ENCODE measurements around the gene TNFRSF11A. TPM values are rescaled to one million over a fixed set of nuclear protein-coding genes. Genes with fewer than 3 reads are reported as not detected.

The TNFRSF11A gene
- total RNA-seq, 2 donors from 2014 or later, result 13.7 to 35.6 TPM

DNA sequence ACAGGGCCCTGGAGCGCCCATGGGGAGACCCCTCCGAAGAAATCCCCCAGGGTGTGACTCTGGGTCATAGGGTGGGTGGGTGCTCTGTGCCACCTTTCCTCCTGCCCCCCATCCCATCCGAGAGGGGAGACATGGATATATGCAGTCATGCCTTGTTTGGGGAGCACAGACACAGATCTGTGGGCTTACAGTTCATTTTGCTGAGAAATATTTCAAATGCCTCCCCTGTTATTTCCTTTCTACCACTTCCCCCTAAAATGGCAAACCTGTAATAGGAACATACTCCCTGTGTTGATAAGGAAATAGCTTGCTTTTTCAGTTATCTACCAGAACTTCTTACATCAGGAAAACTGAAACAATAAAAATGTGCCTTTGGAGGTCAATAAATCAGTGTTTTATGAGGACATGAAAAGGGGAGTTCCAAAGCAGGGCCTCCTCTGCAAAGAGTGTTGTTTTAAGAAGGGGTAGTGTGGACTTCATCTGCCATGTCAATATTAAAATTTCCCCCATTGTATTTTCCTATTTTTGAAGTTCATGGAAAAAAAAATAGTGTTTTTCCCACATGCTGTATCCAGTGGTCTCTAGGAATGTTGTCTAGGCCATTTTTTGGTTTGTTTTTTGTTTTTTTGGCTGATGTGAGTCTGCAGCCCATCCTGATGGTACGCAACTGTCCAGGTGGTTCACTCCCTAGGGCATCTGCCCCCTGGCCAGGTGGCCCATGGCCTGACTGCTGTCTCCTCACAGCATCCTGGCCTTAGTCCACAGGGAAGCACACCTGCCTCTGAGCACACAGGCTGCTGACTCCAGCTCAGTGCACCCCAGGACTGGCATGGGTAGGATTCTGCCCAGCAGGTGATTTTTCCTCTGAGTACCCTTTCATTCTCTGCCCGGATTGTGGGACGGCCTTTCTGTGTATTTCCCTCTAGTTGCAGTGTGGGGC lies 3.7 kb downstream of the TNFRSF11A start:
- no peak overlapping the region for H3K9ac ChIP-seq (ENCODE audit: extremely low read depth, low read length, poor library complexity, severe bottlenecking)
- H3K36me3 Mint-ChIP-seq (ENCODE audit: low read depth), result no peaks in the 10 kb centered on the region
- WGBS, 2 experiments (ENCODE audit: insufficient coverage in 1 of 2, insufficient read length in 1 of 2), result 69 to 81% methylated on average over 2 to 6 of the region's 6 CpGs
- H3K27me3 Mint-ChIP-seq (ENCODE audit: insufficient read depth), result peaks cover 20% of the 10 kb centered on the region
- H3K36me3 ChIP-seq (ENCODE audit: control insufficient read depth, insufficient read depth, low read length), result no peaks in the 10 kb centered on the region
- H3K4me1 Mint-ChIP-seq, result peaks cover 59% of the 10 kb centered on the region
- H3K27me3 ChIP-seq (ENCODE audit: control insufficient read depth, insufficient read depth, low read length, poor library complexity, severe bottlenecking), result no peaks in the 10 kb centered on the region
- TF ChIP-seq, protein P1, sequence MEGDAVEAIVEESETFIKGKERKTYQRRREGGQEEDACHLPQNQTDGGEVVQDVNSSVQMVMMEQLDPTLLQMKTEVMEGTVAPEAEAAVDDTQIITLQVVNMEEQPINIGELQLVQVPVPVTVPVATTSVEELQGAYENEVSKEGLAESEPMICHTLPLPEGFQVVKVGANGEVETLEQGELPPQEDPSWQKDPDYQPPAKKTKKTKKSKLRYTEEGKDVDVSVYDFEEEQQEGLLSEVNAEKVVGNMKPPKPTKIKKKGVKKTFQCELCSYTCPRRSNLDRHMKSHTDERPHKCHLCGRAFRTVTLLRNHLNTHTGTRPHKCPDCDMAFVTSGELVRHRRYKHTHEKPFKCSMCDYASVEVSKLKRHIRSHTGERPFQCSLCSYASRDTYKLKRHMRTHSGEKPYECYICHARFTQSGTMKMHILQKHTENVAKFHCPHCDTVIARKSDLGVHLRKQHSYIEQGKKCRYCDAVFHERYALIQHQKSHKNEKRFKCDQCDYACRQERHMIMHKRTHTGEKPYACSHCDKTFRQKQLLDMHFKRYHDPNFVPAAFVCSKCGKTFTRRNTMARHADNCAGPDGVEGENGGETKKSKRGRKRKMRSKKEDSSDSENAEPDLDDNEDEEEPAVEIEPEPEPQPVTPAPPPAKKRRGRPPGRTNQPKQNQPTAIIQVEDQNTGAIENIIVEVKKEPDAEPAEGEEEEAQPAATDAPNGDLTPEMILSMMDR (conservative IDR thresholded peaks at IDR 0.05), result no peak
- H3K4me3 Mint-ChIP-seq, result no peak overlapping the region
- H3K4me3 ChIP-seq (ENCODE audit: low read length), result peak overlapping the region; percentile 16
- H3K27ac ChIP-seq (ENCODE audit: low read depth, low read length), result no peak overlapping the region
- H3K27ac Mint-ChIP-seq, result no peak overlapping the region
- no peaks in the 10 kb centered on the region for H3K9me3 Mint-ChIP-seq
- no peak for DNase-seq
- H3K4me1 ChIP-seq (ENCODE audit: control insufficient read depth, insufficient read depth, low read length), result peaks cover 32% of the 10 kb centered on the region
- H3K9me3 ChIP-seq (ENCODE audit: control insufficient read depth, low read length), result no peaks in the 10 kb centered on the region

DNA sequence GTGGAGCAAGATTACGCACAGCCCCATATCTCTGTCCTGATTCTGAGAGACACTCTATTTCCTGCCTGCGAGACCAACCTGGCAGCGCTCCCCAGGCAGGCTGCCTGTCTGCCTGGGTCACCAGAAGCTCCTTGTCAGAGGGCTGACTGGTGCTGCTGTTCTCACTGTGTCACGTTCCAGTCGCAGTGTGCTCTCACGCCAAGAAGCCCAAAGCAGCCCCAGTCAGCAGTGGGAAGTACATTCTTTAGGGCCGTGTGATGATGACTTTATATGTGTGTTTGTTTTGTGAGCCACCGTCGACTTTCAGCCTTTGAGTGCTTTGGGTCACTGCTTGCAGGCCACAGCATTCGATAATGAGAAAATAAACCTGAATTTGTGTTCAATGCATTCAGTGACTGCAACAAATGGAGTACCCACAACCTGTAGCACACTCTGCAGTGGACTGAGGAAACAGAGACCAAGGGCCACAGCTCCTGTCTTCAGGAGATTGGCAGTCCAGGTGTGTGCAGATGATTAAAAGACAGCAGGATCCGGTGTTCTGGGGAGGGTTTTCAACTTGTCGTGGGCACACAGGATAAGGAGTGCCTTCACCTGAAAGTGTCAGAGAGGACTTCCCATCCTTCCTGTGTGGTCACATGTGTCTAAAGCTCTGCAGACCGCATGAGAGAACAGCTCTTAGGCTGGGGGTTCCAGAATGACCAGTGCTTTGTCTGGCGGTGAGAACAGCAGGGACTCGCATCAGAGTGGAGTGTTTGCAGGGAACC lies 4.8 kb downstream of the TNFRSF11A start:
- no peaks in the 10 kb centered on the region for H3K27me3 ChIP-seq (ENCODE audit: control insufficient read depth, insufficient read depth, low read length, poor library complexity, severe bottlenecking)
- Mint-ChIP-seq H3K9me3 (no peaks in the 10 kb centered on the region), H3K27me3 (ENCODE audit: insufficient read depth) (peaks cover 16% of the 10 kb centered on the region), H3K4me3 (no peak overlapping the region), H3K27ac (no peak overlapping the region), H3K4me1 (peaks cover 51% of the 10 kb centered on the region), H3K36me3 (ENCODE audit: low read depth) (no peaks in the 10 kb centered on the region)
- H3K9me3 ChIP-seq (ENCODE audit: control insufficient read depth, low read length), result no peaks in the 10 kb centered on the region
- no peaks in the 10 kb centered on the region for H3K36me3 ChIP-seq (ENCODE audit: control insufficient read depth, insufficient read depth, low read length)
- H3K4me3 ChIP-seq (ENCODE audit: low read length), result no peak overlapping the region
- H3K4me1 ChIP-seq (ENCODE audit: control insufficient read depth, insufficient read depth, low read length), result peaks cover 24% of the 10 kb centered on the region
- no peak for DNase-seq
- WGBS, 2 experiments (ENCODE audit: insufficient coverage in 1 of 2, insufficient read length in 1 of 2), result 73 to 79% methylated on average over 12 to 15 of the region's 15 CpGs
- TF ChIP-seq, protein P1 (conservative IDR thresholded peaks at IDR 0.05), result no peak
- no peak overlapping the region for H3K27ac ChIP-seq (ENCODE audit: low read depth, low read length)
- peak overlapping the region; percentile 13 for H3K9ac ChIP-seq (ENCODE audit: extremely low read depth, low read length, poor library complexity, severe bottlenecking)

DNA sequence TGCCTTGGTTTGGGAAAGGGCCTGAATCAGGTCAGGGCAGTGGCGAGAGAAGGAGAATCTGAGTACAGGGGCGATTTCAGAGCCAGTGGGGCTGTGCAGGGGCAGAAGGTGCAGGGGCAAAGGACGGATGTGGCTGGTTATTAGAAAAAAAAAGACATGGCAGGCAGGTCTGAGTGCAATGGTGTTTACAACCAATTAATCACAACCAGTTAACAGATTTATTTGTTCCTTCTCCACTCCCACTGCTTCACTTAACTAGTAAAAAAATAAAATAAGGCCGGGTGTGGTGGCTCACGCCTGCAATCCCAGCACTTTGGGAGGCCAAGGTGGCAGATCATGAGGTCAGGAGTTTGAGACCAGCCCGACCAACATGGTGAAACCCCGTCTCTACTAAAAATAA lies 5.5 kb downstream of the TNFRSF11A start:
- Histone ChIP-seq H3K9me3 (ENCODE audit: control insufficient read depth, low read length) (no peaks in the 10 kb centered on the region), H3K9ac (ENCODE audit: extremely low read depth, low read length, poor library complexity, severe bottlenecking) (peak overlapping the region; percentile 13), H3K36me3 (ENCODE audit: control insufficient read depth, insufficient read depth, low read length) (no peaks in the 10 kb centered on the region), H3K27ac (ENCODE audit: low read depth, low read length) (no peak overlapping the region), H3K27me3 (ENCODE audit: control insufficient read depth, insufficient read depth, low read length, poor library complexity, severe bottlenecking) (no peaks in the 10 kb centered on the region), H3K4me1 (ENCODE audit: control insufficient read depth, insufficient read depth, low read length) (peaks cover 24% of the 10 kb centered on the region), H3K4me3 (ENCODE audit: low read length) (no peak overlapping the region)
- DNase-seq, result no peak
- Mint-ChIP-seq H3K36me3 (ENCODE audit: low read depth) (no peaks in the 10 kb centered on the region), H3K9me3 (no peaks in the 10 kb centered on the region), H3K27me3 (ENCODE audit: insufficient read depth) (peaks cover 16% of the 10 kb centered on the region), H3K27ac (no peak overlapping the region), H3K4me1 (peaks cover 51% of the 10 kb centered on the region), H3K4me3 (no peak overlapping the region)
- WGBS, 2 experiments (ENCODE audit: insufficient coverage in 1 of 2, insufficient read length in 1 of 2), result 82 to 94% methylated on average over 5 to 6 of the region's 7 CpGs
- TF ChIP-seq, protein P1 (conservative IDR thresholded peaks at IDR 0.05), result no peak

Data from endodermal cell (in vitro differentiated cells).